Left renal cortex interstitium (tissue), 4 donors: ENCODE data around the gene PCDHA7. TPM values are rescaled to one million over a fixed set of nuclear protein-coding genes. Genes with fewer than 3 reads are reported as not detected.
"Not testable (repeated sequence)": the region's sequence is repeated elsewhere in the genome, so short reads cannot be mapped to it uniquely, and the experiment has no call there.

ENCODE experiments used
- DNase-seq, 4 donors: peaks; one replicate each; pipeline ENCODE4 v3.0.0-alpha.2; 2013; ENCODE audit warnings: low read depth in 4 of 4, low spot score in 2 of 4, missing footprints in 1 of 4
- polyA plus RNA-seq, 4 donors: library from polyadenylated mRNA; unstranded; fragments of 120-200 nt; gene quantifications; one replicate each; pipeline ENCODE4 v1.2.1, GENCODE V29; 2013; ENCODE audit not compliant: insufficient read length in 4 of 4

The PCDHA7 gene
- polyA plus RNA-seq, 4 donors: 0.22 to 0.44 (median 0.34) TPM

- no peak for DNase-seq
Measured at GRCh38 chr5:140821375-140822280, 12.4 kb upstream of the PCDHA7 start, which contains the start of gene PCDHA5. PCDHA5 (plus strand) TSS chr5:140821613.

GRCh38 chr5:140822281-140822629 lies 11.8 kb upstream of the PCDHA7 start:
- no peak for DNase-seq

- DNase-seq: not testable (repeated sequence)
Measured at GRCh38 chr5:140822969-140823368, 11.1 kb upstream of the PCDHA7 start.

- no peak for DNase-seq
Measured at GRCh38 chr5:140823475-140823874, 10.6 kb upstream of the PCDHA7 start.

GRCh38 chr5:140827704-140828361 lies 6.2 kb upstream of the PCDHA7 start, which contains the start of gene PCDHA6:
PCDHA6 (plus strand) TSS chr5:140827960; CDS start chr5:140828092, 132 bp downstream.
- no peak for DNase-seq

GRCh38 chr5:140828362-140828737 lies 5.7 kb upstream of the PCDHA7 start:
- no peak for DNase-seq

GRCh38 chr5:140829511-140830501 lies 4.3 kb upstream of the PCDHA7 start:
- DNase-seq: not testable (repeated sequence)

GRCh38 chr5:140834439-140835008 lies 455 bp downstream of the PCDHA7 start:
- DNase-seq: not testable (repeated sequence)

- no peak for DNase-seq
Measured at GRCh38 chr5:140835622-140836510, 1.8 kb downstream of the PCDHA7 start.

GRCh38 chr5:140840978-140841962 lies 7.2 kb downstream of the PCDHA7 start, which contains the start of gene PCDHA8:
PCDHA8 (plus strand) TSS chr5:140841187; CDS start chr5:140841322, 135 bp downstream.
- DNase-seq: no peak

GRCh38 chr5:140842798-140843733 lies 9.0 kb downstream of the PCDHA7 start:
- DNase-seq: no peak

GRCh38 chr5:140848139-140849102 lies 14.4 kb downstream of the PCDHA7 start, which contains the start of gene PCDHA9:
PCDHA9 (plus strand) TSS chr5:140848382; CDS start chr5:140848496, 114 bp downstream.
- not testable (repeated sequence) for DNase-seq

- not testable (repeated sequence) for DNase-seq
Measured at GRCh38 chr5:140849831-140850634, 16.0 kb downstream of the PCDHA7 start.
